ENCODE results near the gene ARL3. TPM values are rescaled to one million over a fixed set of nuclear protein-coding genes. Genes with fewer than 3 reads are reported as not detected.

Gene ARL3
- total and polyA plus RNA-seq, 2 of the 4 experiments (the other 2 are of a cell fraction): 5.0 to 14.3 TPM

GRCh38 chr10:102738692-102739121, 24.5 kb upstream of the ARL3 start:
- Histone ChIP-seq H3K9me1 (ENCODE audit: insufficient read depth, low read length) (0 out of 2 replicates have a peak, but pooled peaks cover 7% of the 10 kb centered on the region), H2AK9ac (replicated peaks; ENCODE audit: low read depth, low read length, poor library complexity) (no peak overlapping the region), H3K4me3 (ENCODE audit: insufficient read depth, low read depth, low read length) (no peak overlapping the region), H3K4ac (ENCODE audit: low read depth, low read length) (no peak overlapping the region), H3K23ac (ENCODE audit: low read depth, low read length) (no peak overlapping the region), H3K27ac (ENCODE audit: insufficient read depth, low read length) (no peak overlapping the region), H3K18ac (ENCODE audit: low read depth, low read length) (no peak overlapping the region), H3K79me1 (ENCODE audit: low read depth in 1 of 2, low read length in 2 of 2) (no peaks in the 10 kb centered on the region), H3K14ac (replicated peaks; ENCODE audit: low read depth, low read length) (no peak overlapping the region), H2AK5ac (ENCODE audit: low read depth, low read length) (no peak overlapping the region), H4K5ac (ENCODE audit: low read depth, low read length) (no peak overlapping the region), H3K56ac (ENCODE audit: extremely low read depth, insufficient read depth, low read length) (no peak overlapping the region; the same call in 1 of the 2 replicates), H4K91ac (ENCODE audit: insufficient read depth, low read depth, low read length) (no peak overlapping the region), H3K4me2 (ENCODE audit: low read depth, low read length) (no peak overlapping the region), H4K8ac (ENCODE audit: low read depth in 2 of 2, low read length in 2 of 2) (no peak overlapping the region), H2BK5ac (ENCODE audit: low read depth, low read length, poor library complexity, severe bottlenecking) (no peak overlapping the region), H4K20me1 (ENCODE audit: insufficient read depth, low read length) (no peaks in the 10 kb centered on the region), H2BK120ac (ENCODE audit: low read depth, low read length) (no peak overlapping the region), H3K9me3 (ENCODE audit: control insufficient read depth, insufficient read depth, low read length) (no peaks in the 10 kb centered on the region), H3K36me3 (ENCODE audit: control insufficient read depth, insufficient read depth, low read length) (peaks cover 3% of the 10 kb centered on the region), H2AFZ (replicated peaks; ENCODE audit: low read length, poor library complexity) (no peak overlapping the region), H3K9ac (ENCODE audit: low read depth, low read length) (no peak overlapping the region), H3K4me1 (ENCODE audit: control insufficient read depth, insufficient read depth, low read length) (no peaks in the 10 kb centered on the region), H3K27me3 (ENCODE audit: control insufficient read depth, insufficient read depth, low read length) (no peaks in the 10 kb centered on the region), H2BK20ac (ENCODE audit: low read depth, low read length) (no peak overlapping the region), H2BK15ac (ENCODE audit: low read depth, low read length) (no peak overlapping the region)
- ATAC-seq (ENCODE audit: low read depth) (no peak), DNase-seq (no peak)
- dilution Hi-C loops (cut with HindIII; ENCODE audit: low sequenced_read_pairs, unreplicated experiment): no loop called here
- TSS peak; percentile 46 for BruUV-seq (replicated peaks)
- ChIA-PET POLR2A (ENCODE audit: unreplicated experiment) (no interaction called here), CTCF (no interaction called here)
- in situ Hi-C loops (cut with MboI; ENCODE audit: low sequenced_read_pairs): loop anchor here (10.0 kb wide), 1 partner anchor 326 kb away; no protein-coding TSS in a partner anchor
- intact Hi-C loops (cut with micrococcal nuclease): no loop called here
- TF ChIP-seq POLR2A (IDR thresholded peaks at IDR 0.05; ENCODE audit: low read depth, low read length) (no peak), USF2 (IDR thresholded peaks at IDR 0.05; ENCODE audit: low read depth, low read length) (no peak), CEBPB (IDR thresholded peaks at IDR 0.05; ENCODE audit: low read depth, low read length) (no peak), FOS (IDR thresholded peaks at IDR 0.05; ENCODE audit: low read depth, low read length) (no peak), MXI1 (IDR thresholded peaks at IDR 0.05; ENCODE audit: borderline replicate concordance, low read depth, low read length) (no peak)

All from IMR-90 (cell line).